ENCODE data around the gene HOXC10.

DNA sequence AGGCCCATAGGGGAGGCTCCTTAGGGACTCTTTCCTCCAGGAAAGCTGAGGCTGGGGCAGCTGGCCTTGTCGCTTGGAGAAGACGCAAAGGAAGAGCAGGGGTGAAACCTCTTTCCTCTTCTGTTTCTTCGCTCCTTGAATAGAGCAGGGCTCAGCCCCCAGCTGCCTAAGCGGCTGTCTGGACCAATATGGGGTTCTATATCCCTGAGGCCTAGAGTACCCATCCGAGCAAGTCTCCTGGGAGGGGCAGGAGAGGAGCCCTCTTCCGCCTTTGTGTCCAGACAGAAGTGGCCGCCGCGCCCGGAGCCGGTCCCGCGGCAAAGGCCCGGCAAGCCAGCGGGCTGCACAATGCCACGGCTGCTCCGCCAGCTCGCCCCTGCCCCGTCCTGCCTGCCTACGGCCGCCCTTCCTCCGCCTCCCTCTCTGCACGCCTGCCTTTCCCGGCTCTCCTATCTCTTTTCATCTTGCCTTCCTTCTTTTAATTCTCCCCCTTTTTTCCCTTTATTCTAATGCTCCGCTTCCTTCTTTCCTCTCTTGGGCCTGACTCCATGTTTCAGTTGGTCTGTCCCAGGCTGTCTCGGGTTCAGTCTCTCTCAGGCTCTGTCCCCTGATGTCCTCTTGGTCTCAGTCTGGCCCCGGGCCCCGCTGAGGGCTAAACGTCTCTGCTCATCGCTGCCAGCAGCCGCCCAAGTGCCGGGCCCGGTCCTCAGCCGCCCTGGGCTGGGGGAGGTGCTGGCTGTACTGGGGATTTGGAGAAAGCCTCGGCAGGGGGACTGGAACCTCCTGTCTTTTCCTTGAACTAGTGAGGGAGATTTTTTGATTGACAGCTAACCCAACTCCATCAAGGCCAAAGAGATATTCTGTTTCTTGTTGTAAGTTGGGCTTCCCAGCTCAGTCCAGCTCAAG lies 12.5 kb downstream of the HOXC10 start:
- TF ChIP-seq POLR2A (IDR thresholded peaks at IDR 0.05): no peak
- TF ChIP-seq CTCF (IDR thresholded peaks at IDR 0.05): no peak
